Renal cortical epithelial cell (primary cell): ENCODE data around the gene PTP4A2. TPM values are rescaled to one million over a fixed set of nuclear protein-coding genes. Genes with fewer than 3 reads are reported as not detected.

Experiments used
- DNase-seq: peaks from one replicate; pipeline ENCODE4 v3.0.0-alpha.2; 2011; ENCODE audit warnings: low read depth
- total RNA-seq: library from RNA; depleted of rRNA; stranded (reverse); fragments of >200 nt; gene quantifications from 2 replicates; pipeline ENCODE4 v1.2.3, GENCODE V29; 2014

The PTP4A2 gene
- total RNA-seq, 1 donor from 2014 or later, result 206 TPM

DNA sequence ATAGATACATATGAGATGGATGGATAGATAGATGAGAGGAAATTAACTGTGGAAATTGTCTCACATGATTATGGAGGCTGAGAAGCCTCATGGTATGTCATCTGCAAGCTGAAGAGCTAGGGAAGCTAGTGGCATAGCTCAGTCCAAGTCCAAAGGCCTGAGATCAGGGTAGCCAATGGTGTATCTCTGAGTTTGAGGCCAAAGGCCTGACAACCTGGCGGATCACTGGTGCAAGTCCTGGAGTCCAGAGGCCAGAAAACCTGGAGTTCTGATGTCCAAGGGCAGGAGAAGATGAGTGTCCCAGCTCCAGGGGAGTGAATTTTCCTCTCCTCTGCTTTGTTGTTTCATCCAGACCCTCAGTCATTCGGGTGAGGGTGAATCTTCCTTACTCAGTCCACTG, 78.4 kb downstream of the PTP4A2 start:
- DNase-seq, result no peak

DNA sequence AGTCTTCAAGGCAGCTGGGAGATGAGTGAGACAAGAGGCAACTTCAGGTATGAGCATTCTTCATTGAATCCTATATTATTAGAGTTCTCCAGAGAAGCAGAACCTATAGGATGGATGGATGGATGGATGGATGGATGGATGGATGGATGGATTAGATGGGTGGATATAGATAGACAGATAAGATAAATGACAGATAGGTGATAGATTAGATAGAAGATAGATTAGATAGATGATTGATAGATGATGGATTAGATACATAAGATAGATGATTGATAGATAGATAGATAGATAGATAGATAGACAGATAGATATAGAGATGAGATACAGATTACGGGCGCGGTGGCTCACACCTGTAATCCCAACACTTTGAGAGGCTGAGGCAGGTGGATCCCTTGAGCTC, 79.1 kb downstream of the PTP4A2 start:
- no peak for DNase-seq

DNA sequence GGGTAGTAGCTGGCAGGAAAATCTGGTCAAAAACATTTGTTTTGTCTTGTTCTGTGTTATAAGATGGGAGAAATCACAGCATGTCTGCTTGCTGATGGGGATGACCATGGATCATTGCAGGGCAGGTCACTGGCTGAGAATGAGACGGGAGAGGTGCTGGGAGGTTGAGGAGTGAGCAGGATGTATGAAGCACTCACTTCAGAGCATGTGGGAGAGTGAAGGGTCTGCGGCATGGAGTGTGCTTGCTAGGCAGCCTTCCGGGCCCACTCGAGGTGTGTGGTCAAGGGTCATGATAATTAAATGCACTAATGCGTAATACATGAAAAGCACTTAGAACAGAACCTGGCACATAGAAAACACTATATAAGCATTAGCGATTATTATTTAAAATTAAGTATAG, 80.3 kb downstream of the PTP4A2 start:
- DNase-seq, result no peak

Other genes starting within 250 kb of the PTP4A2 start
- 14.5 and 14.8 TPM in 2 replicates for gene COL16A1, start 234.4 kb downstream of the PTP4A2 start, total RNA-seq
- gene ADGRB2, start 174.0 kb downstream of the PTP4A2 start, total RNA-seq, result 0.69 and 8.0 TPM in 2 replicates
- gene SPOCD1, start 122.3 kb downstream of the PTP4A2 start, total RNA-seq, result 5.0 and 8.0 TPM in 2 replicates
- 49.0 and 118 TPM in 2 replicates for gene KHDRBS1, start 75.5 kb upstream of the PTP4A2 start, total RNA-seq
- gene TMEM39B, start 134.6 kb upstream of the PTP4A2 start, total RNA-seq, result 3.1 and 4.7 TPM in 2 replicates
- 43.1 and 67.9 TPM in 2 replicates for gene KPNA6, start 169.7 kb upstream of the PTP4A2 start, total RNA-seq
- gene TXLNA, start 241.3 kb upstream of the PTP4A2 start, total RNA-seq, result 75.7 and 91.6 TPM in 2 replicates